KMS-11 (cell line): ENCODE data around the gene ZBTB25.

Experiments
- H2AFZ ChIP-seq: fragments of 200-600 bp; sonication (generic); 2 replicates; pipeline ENCODE4 v1.6.1; 2016; ENCODE audit warnings: antibody characterized with exemption, mixed run types, low read depth
- H3K27ac ChIP-seq: fragments of 200-600 bp; sonication (generic); 2 replicates; pipeline ENCODE4 v1.6.1; 2016; ENCODE audit warnings: mild to moderate bottlenecking, mixed run types
- H3K27me3 ChIP-seq: fragments of 200-600 bp; sonication (generic); 2 replicates; pipeline ENCODE4 v1.6.1; 2017; ENCODE audit warnings: mild to moderate bottlenecking, low read depth, mixed run types, moderate library complexity; ENCODE audit not compliant: insufficient read depth
- H3K36me3 ChIP-seq: fragments of 200-600 bp; sonication (generic); 2 replicates; pipeline ENCODE4 v1.6.1; 2017; ENCODE audit warnings: mild to moderate bottlenecking, mixed run types; ENCODE audit not compliant: insufficient read depth
- H3K4me1 ChIP-seq: fragments of 200-600 bp; sonication (generic); 2 replicates; pipeline ENCODE4 v1.6.1; 2016; ENCODE audit warnings: mild to moderate bottlenecking, low read depth, mixed run types; ENCODE audit not compliant: poor library complexity, severe bottlenecking
- H3K4me2 ChIP-seq: fragments of 200-600 bp; sonication (generic); 2 replicates; pipeline ENCODE4 v1.7.0; 2016; ENCODE audit warnings: mild to moderate bottlenecking, mixed run types
- H3K4me3 ChIP-seq: fragments of 200-600 bp; sonication (generic); IDR thresholded peaks from 2 replicates; pipeline ENCODE4 v1.6.1; 2017; ENCODE audit warnings: low read depth, low read length, mixed read lengths; ENCODE audit not compliant: insufficient read depth
- H3K79me2 ChIP-seq: fragments of 200-600 bp; sonication (generic); 2 replicates; pipeline ENCODE4 v1.6.1; 2016; ENCODE audit warnings: low read depth, mixed run types; ENCODE audit not compliant: insufficient read depth
- H3K9ac ChIP-seq: fragments of 200-600 bp; sonication (generic); 2 replicates; pipeline ENCODE4 v1.6.1; 2016; ENCODE audit warnings: mild to moderate bottlenecking, mixed run types
- H4K20me1 ChIP-seq: fragments of 200-600 bp; sonication (generic); 2 replicates; pipeline ENCODE4 v1.6.1; 2016; ENCODE audit warnings: mild to moderate bottlenecking, mixed run types; ENCODE audit not compliant: insufficient read depth
- TF ChIP-seq, protein P1 (sequence below): fragments of 200-600 bp; sonication (generic); conservative IDR thresholded peaks from 2 replicates; pipeline ENCODE4 v1.6.1; 2017; ENCODE audit warnings: low read depth, mild to moderate bottlenecking, antibody characterized with exemption, low read length, moderate library complexity, mixed read lengths

Gene ZBTB25

DNA sequence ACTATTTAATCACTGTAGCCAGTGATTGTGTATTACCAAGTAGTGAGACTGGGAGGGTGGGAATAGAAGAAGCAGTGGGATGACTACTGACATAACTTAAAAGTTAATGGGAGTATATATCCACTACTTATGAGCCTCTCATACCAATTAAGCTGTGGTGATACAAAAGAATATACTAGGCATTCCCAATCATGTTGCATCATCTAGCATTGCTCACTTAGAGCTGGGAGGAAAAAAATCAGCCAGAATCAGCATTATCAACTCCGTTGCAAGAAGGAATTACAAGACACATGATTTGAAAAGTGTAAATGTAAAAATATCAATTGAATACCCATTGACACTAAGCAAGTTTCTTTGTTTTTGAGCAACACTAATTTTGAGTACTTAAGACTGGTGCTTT, 45.4 kb upstream of the ZBTB25 start:
- Histone ChIP-seq H3K9ac (no peak overlapping the region), H3K79me2 (no peaks in the 10 kb centered on the region), H3K4me3 (no peak overlapping the region), H3K36me3 (no peaks in the 10 kb centered on the region), H3K4me2 (no peak overlapping the region), H3K4me1 (no peaks in the 10 kb centered on the region), H3K27me3 (no peaks in the 10 kb centered on the region), H2AFZ (no peak overlapping the region), H3K27ac (no peak overlapping the region), H4K20me1 (no peaks in the 10 kb centered on the region)
- TF ChIP-seq, protein P1, sequence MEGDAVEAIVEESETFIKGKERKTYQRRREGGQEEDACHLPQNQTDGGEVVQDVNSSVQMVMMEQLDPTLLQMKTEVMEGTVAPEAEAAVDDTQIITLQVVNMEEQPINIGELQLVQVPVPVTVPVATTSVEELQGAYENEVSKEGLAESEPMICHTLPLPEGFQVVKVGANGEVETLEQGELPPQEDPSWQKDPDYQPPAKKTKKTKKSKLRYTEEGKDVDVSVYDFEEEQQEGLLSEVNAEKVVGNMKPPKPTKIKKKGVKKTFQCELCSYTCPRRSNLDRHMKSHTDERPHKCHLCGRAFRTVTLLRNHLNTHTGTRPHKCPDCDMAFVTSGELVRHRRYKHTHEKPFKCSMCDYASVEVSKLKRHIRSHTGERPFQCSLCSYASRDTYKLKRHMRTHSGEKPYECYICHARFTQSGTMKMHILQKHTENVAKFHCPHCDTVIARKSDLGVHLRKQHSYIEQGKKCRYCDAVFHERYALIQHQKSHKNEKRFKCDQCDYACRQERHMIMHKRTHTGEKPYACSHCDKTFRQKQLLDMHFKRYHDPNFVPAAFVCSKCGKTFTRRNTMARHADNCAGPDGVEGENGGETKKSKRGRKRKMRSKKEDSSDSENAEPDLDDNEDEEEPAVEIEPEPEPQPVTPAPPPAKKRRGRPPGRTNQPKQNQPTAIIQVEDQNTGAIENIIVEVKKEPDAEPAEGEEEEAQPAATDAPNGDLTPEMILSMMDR = no peak

DNA sequence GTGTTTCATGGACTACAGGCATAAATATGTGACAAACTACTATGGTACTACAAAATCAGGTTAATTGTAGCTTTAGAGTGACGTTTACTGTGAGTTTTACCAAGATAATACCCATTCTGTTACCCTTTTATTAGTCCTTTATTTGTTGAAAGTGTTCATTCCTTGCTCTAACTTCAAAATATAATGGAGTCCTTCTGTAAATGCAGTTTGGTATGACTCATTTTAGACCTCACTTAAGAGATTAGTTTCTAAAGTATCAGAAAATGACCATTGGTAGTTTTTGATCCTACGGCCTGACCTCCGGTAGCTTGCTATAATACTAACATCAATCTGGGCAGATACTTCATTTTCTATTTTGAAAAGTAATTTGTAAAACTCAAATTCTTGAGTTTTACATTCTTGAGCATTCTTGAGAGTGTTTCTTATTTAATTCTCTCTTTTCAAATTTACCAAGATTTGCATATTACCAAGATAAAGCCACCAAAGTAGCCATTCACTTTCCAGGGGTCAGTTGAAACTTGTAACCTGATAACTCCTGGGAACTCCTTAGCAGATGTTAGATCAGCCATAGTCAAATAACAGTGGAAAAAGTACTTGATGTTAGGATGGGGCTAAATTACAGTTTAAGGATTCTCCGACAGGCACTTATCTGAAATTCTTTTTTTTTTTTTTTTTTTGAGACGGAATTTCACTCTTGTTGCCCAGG, 41.1 kb upstream of the ZBTB25 start:
- Histone ChIP-seq H3K4me2 (no peak overlapping the region), H3K4me1 (no peaks in the 10 kb centered on the region), H3K79me2 (no peaks in the 10 kb centered on the region), H3K36me3 (no peaks in the 10 kb centered on the region), H3K9ac (no peak overlapping the region), H4K20me1 (no peaks in the 10 kb centered on the region), H2AFZ (no peak overlapping the region), H3K27me3 (no peaks in the 10 kb centered on the region), H3K4me3 (no peak overlapping the region), H3K27ac (no peak overlapping the region)
- TF ChIP-seq, protein P1 = no peak

DNA sequence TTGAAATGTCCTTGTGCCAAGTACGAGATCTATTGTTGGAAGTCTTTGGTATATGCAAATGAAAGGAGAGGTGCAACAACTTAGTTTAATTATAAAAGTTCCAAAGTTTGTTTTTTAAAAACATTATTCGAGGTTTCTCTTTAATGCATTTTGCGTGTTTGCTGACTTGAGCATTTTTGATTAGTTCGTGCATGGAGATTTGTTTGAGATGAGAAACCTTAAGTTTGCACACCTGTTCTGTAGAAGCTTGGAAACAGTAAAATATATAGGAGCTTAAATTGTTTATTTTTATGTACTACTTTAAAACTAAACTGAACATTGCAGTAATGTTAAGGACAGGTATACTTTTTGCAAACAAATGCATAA, 39.2 kb upstream of the ZBTB25 start:
- Histone ChIP-seq H2AFZ (no peak overlapping the region), H3K36me3 (no peaks in the 10 kb centered on the region), H3K4me3 (no peak overlapping the region), H3K4me2 (no peak overlapping the region), H3K79me2 (no peaks in the 10 kb centered on the region), H4K20me1 (no peaks in the 10 kb centered on the region), H3K27me3 (no peaks in the 10 kb centered on the region), H3K4me1 (peaks cover 4% of the 10 kb centered on the region), H3K27ac (no peak overlapping the region), H3K9ac (no peak overlapping the region)
- TF ChIP-seq, protein P1 = no peak

DNA sequence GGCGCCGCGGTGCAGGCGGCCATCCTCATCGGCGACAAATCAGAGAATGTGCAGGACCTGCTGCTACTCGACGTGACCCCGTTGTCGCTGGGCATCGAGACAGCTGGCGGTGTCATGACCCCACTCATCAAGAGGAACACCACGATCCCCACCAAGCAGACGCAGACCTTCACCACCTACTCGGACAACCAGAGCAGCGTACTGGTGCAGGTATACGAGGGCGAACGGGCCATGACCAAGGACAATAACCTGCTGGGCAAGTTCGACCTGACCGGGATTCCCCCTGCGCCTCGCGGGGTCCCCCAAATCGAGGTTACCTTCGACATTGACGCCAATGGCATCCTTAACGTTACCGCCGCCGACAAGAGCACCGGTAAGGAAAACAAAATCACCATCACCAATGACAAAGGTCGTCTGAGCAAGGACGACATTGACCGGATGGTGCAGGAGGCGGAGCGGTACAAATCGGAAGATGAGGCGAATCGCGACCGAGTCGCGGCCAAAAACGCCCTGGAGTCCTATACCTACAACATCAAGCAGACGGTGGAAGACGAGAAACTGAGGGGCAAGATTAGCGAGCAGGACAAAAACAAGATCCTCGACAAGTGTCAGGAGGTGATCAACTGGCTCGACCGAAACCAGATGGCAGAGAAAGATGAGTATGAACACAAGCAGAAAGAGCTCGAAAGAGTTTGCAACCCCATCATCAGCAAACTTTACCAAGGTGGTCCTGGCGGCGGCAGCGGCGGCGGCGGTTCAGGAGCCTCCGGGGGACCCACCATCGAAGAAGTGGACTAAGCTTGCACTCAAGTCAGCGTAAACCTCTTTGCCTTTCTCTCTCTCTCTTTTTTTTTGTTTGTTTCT, 38.6 kb upstream of the ZBTB25 start:
- no peak overlapping the region for H3K9ac ChIP-seq
- H3K36me3 ChIP-seq = no peaks in the 10 kb centered on the region

More for the DNA sequence above, 38.6 kb upstream of the ZBTB25 start:
- H2AFZ ChIP-seq = no peak overlapping the region
- H3K4me2 ChIP-seq = no peak overlapping the region
- H3K79me2 ChIP-seq = no peaks in the 10 kb centered on the region
- peaks cover 10% of the 10 kb centered on the region for H3K4me1 ChIP-seq
- no peak overlapping the region for H3K27ac ChIP-seq
- H4K20me1 ChIP-seq = no peaks in the 10 kb centered on the region
- no peaks in the 10 kb centered on the region for H3K27me3 ChIP-seq
- TF ChIP-seq, protein P1 = no peak
- H3K4me3 ChIP-seq = no peak overlapping the region
